Stimulated activated CD4-positive, alpha-beta T cell treated with anti-CD3 and anti-CD28 coated beads, Interleukin-2, amount 100 ng/mL, for 48 hours (primary cell): ENCODE measurements around the gene TLX1.

ENCODE experiments used
- DNase-seq, 2 donors: peaks; one replicate each; pipeline ENCODE4 v3.0.0-alpha.2; 2020

TLX1 gene

GRCh38 chr10:101130984-101131961, at the start of gene TLX1:
Gene TLX1, plus strand, starts transcription at chr10:101131300. Its CDS starts 242 bp downstream, at chr10:101131542.
- DNase-seq: no peak

- DNase-seq: no peak
These were observed 45.3 kb upstream of the TLX1 start for GRCh38 chr10:101085846-101086245.

- DNase-seq: no peak
These were observed 43.7 kb upstream of the TLX1 start for GRCh38 chr10:101087376-101087775.

- DNase-seq: no peak
These were observed 43.1 kb upstream of the TLX1 start for GRCh38 chr10:101087965-101088364.

GRCh38 chr10:101089520-101090299, 41.4 kb upstream of the TLX1 start:
- DNase-seq: no peak

GRCh38 chr10:101090597-101090996, 40.5 kb upstream of the TLX1 start:
- no peak for DNase-seq

- no peak for DNase-seq
These were observed 39.4 kb upstream of the TLX1 start for GRCh38 chr10:101091546-101092290.

- DNase-seq: no peak
These were observed 38.2 kb upstream of the TLX1 start for GRCh38 chr10:101092881-101093354.

GRCh38 chr10:101094121-101094879, 36.8 kb upstream of the TLX1 start:
- no peak for DNase-seq

GRCh38 chr10:101095004-101095403, 36.1 kb upstream of the TLX1 start:
- no peak for DNase-seq

GRCh38 chr10:101095550-101096213, 35.4 kb upstream of the TLX1 start:
- DNase-seq: peak; percentile 70 to 76

GRCh38 chr10:101096378-101096777, 34.7 kb upstream of the TLX1 start:
- DNase-seq: no peak

- no peak for DNase-seq
These were observed 33.2 kb upstream of the TLX1 start for GRCh38 chr10:101097881-101098280.

- DNase-seq: no peak
These were observed 31.2 kb upstream of the TLX1 start for GRCh38 chr10:101099901-101100300.

- no peak for DNase-seq
These were observed 29.7 kb upstream of the TLX1 start for GRCh38 chr10:101101372-101101881.

GRCh38 chr10:101103430-101103829, 27.7 kb upstream of the TLX1 start:
- no peak for DNase-seq

- DNase-seq: no peak
These were observed 24.7 kb upstream of the TLX1 start for GRCh38 chr10:101106351-101106750.

GRCh38 chr10:101107771-101108170, 23.3 kb upstream of the TLX1 start:
- DNase-seq: no peak

- no peak for DNase-seq
These were observed 20.1 kb upstream of the TLX1 start for GRCh38 chr10:101110856-101111523.

- no peak for DNase-seq
These were observed 19.6 kb upstream of the TLX1 start for GRCh38 chr10:101111547-101111946.
